Esophagus squamous epithelium (tissue), 5 donors: ENCODE data around the gene ZNF730. TPM values are rescaled to one million over a fixed set of nuclear protein-coding genes. Genes with fewer than 3 reads are reported as not detected.

ENCODE experiments used
- DNase-seq: peaks from one replicate; lab custom pipeline; 2025; lab: John Stamatoyannopoulos, UW
- H3K27ac ChIP-seq, 4 donors: fragments of 200-600 bp; sonication (generic); one replicate each; pipeline ENCODE4 v1.5.1; 2016 to 2019; ENCODE audit warnings: mild to moderate bottlenecking in 1 of 4
- H3K27me3 ChIP-seq, 4 donors: fragments of 200-600 bp; sonication (generic); 1 replicate in 3 of 4; 2 replicates in 1 of 4; pipeline versions ENCODE4 v1.5.1 to v1.6.0; 2017 to 2021; ENCODE audit warnings: antibody characterized with exemption in 1 of 4
- H3K36me3 ChIP-seq, 3 donors: fragments of 200-600 bp; sonication (generic); one replicate each; pipeline ENCODE4 v1.5.1; 2016 to 2019
- H3K4me1 ChIP-seq, 3 donors: fragments of 200-600 bp; sonication (generic); one replicate each; pipeline ENCODE4 v1.5.1; 2017 to 2019
- H3K4me3 ChIP-seq, 4 donors: fragments of 200-600 bp; sonication (generic); 1 replicate in 3 of 4; 2 replicates in 1 of 4; pipeline ENCODE4 v1.5.1; 2016 to 2019; ENCODE audit warnings: mild to moderate bottlenecking in 2 of 4, moderate library complexity in 1 of 4
- H3K9me3 ChIP-seq, 3 donors: fragments of 200-600 bp; sonication (generic); one replicate each; pipeline ENCODE4 v1.5.1; 2016 to 2019
- POLR2A ChIP-seq, 4 donors: fragments of 450-650 bp; IDR thresholded peaks; one replicate each; pipeline ENCODE4 v1.6.1; 2017; ENCODE audit warnings: antibody characterized with exemption in 4 of 4, mild to moderate bottlenecking in 4 of 4, moderate library complexity in 3 of 4
- WGBS, 2 donors: methylation state at CpG; one replicate each; pipeline ENCODE4 v1.1.5; 2018; 5-methylcytosine and 5-hydroxymethylcytosine counted together
- intact Hi-C: fragments of 100-400 bp; cut with DNase I; formaldehyde crosslinking; loops from one replicate; pipeline ENCODE4 v1.15.0; 2022
- total RNA-seq, 4 donors: library from RNA; depleted of rRNA; stranded (reverse); fragments of >200 nt; gene quantifications; one replicate each; pipeline ENCODE4 v1.1.0, GENCODE V29; 2016
- TF ChIP-seq, protein P1 (sequence below), 6 experiments: fragments of 450-650 bp in 4 of 6; fragments of 200-600 bp in 2 of 6; sonication (generic) in 2 of 6; IDR thresholded peaks; one replicate each; pipeline ENCODE4 v1.5.1; 2016 to 2019; ENCODE audit warnings: antibody characterized with exemption in 6 of 6, mild to moderate bottlenecking in 4 of 6, moderate library complexity in 4 of 6
- donor health status: DM: yes; HTN: yes; CAD: no.

ZNF730 gene
- total RNA-seq, 4 donors from 2014 or later: not detected

- Histone ChIP-seq H3K9me3 (peaks cover 0 to 67% (median 22%) of the 10 kb centered on the region in 3 donors), H3K36me3 (peaks cover 0 to 10% (median 0%) of the 10 kb centered on the region in 3 donors), H3K4me1 (no peaks in the 10 kb centered on the region), H3K27me3 (no peaks in the 10 kb centered on the region), H3K4me3 (no peak overlapping the region), H3K27ac (no peak overlapping the region)
- TF ChIP-seq POLR2A (IDR thresholded peaks at IDR 0.05): no peak
- TF ChIP-seq, protein P1, sequence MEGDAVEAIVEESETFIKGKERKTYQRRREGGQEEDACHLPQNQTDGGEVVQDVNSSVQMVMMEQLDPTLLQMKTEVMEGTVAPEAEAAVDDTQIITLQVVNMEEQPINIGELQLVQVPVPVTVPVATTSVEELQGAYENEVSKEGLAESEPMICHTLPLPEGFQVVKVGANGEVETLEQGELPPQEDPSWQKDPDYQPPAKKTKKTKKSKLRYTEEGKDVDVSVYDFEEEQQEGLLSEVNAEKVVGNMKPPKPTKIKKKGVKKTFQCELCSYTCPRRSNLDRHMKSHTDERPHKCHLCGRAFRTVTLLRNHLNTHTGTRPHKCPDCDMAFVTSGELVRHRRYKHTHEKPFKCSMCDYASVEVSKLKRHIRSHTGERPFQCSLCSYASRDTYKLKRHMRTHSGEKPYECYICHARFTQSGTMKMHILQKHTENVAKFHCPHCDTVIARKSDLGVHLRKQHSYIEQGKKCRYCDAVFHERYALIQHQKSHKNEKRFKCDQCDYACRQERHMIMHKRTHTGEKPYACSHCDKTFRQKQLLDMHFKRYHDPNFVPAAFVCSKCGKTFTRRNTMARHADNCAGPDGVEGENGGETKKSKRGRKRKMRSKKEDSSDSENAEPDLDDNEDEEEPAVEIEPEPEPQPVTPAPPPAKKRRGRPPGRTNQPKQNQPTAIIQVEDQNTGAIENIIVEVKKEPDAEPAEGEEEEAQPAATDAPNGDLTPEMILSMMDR (IDR thresholded peaks at IDR 0.05): no peak
- intact Hi-C loops: no loop called here
- WGBS, 2 donors: 88 to 95% methylated on average over 6 to 9 of the region's 9 CpGs
- DNase-seq: no peak
Observed at GRCh38 chr19:23093832-23094231, 23.0 kb upstream of the ZNF730 start.

GRCh38 chr19:23095418-23095817, 21.4 kb upstream of the ZNF730 start:
- H3K27me3 ChIP-seq: no peaks in the 10 kb centered on the region
- H3K36me3 ChIP-seq: peaks cover 0 to 10% (median 0%) of the 10 kb centered on the region in 3 donors
- TF ChIP-seq POLR2A (IDR thresholded peaks at IDR 0.05): no peak
- WGBS, 2 donors: 36 to 67% methylated on average over 1 of the region's 1 CpG
- no peak overlapping the region for H3K4me3 ChIP-seq
- H3K9me3 ChIP-seq: peaks cover 0 to 52% (median 21%) of the 10 kb centered on the region in 3 donors
- DNase-seq: no peak
- H3K27ac ChIP-seq: no peak overlapping the region
- intact Hi-C loops: no loop called here
- no peaks in the 10 kb centered on the region for H3K4me1 ChIP-seq

DNA sequence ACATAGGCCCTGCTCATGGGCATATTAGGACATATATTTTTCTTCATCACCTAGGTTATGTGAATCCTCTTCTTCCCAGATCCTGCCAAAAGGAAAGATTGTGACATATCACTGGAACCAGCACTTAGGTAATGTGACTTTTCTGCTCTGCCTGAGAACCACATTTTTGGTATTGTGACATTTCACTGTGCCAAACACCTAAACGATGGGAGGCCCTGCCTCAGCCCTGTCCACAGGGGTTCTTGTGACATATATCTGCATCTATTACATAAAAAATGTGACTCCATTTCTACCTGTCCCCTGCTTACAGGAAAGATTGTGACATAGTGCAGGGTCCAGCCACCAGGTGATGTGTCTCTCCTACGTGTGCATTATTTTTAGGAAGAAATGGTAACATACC, 18.5 kb upstream of the ZNF730 start:
- Histone ChIP-seq H3K4me1 (no peaks in the 10 kb centered on the region), H3K27me3 (no peaks in the 10 kb centered on the region), H3K27ac (no peak overlapping the region), H3K4me3 (no peak overlapping the region), H3K36me3 (peaks cover 0 to 10% (median 0%) of the 10 kb centered on the region in 3 donors), H3K9me3 (peaks cover 0 to 23% (median 10%) of the 10 kb centered on the region in 3 donors)
- TF ChIP-seq, protein P1 (IDR thresholded peaks at IDR 0.05): no peak
- TF ChIP-seq POLR2A (IDR thresholded peaks at IDR 0.05): no peak
- intact Hi-C loops: no loop called here
- no peak for DNase-seq
- 78 to 83% methylated on average over 2 of the region's 2 CpGs for WGBS, 2 donors

- no peak for DNase-seq
- Histone ChIP-seq H3K27me3 (no peaks in the 10 kb centered on the region), H3K4me1 (no peaks in the 10 kb centered on the region), H3K27ac (no peak overlapping the region), H3K36me3 (peaks cover 0 to 10% (median 0%) of the 10 kb centered on the region in 3 donors), H3K4me3 (no peak overlapping the region), H3K9me3 (peaks cover 0 to 16% (median 6%) of the 10 kb centered on the region in 3 donors)
- intact Hi-C loops: no loop called here
- 89 to 92% methylated on average over 3 to 4 of the region's 4 CpGs for WGBS, 2 donors
- TF ChIP-seq POLR2A (IDR thresholded peaks at IDR 0.05): no peak
- TF ChIP-seq, protein P1 (IDR thresholded peaks at IDR 0.05): no peak
Observed at GRCh38 chr19:23098988-23099387, 17.8 kb upstream of the ZNF730 start.

- Histone ChIP-seq H3K4me1 (no peaks in the 10 kb centered on the region), H3K9me3 (peaks cover 0 to 8% (median 6%) of the 10 kb centered on the region in 3 donors), H3K27ac (no peak overlapping the region), H3K27me3 (no peaks in the 10 kb centered on the region), H3K36me3 (peaks cover 0 to 10% (median 0%) of the 10 kb centered on the region in 3 donors), H3K4me3 (no peak overlapping the region)
- WGBS, 2 donors: 87 to 96% methylated on average over 6 to 7 of the region's 7 CpGs
- no peak for TF ChIP-seq POLR2A (IDR thresholded peaks at IDR 0.05)
- TF ChIP-seq, protein P1 (IDR thresholded peaks at IDR 0.05): no peak
- no peak for DNase-seq
- intact Hi-C loops: no loop called here
Observed at GRCh38 chr19:23099966-23100365, 16.9 kb upstream of the ZNF730 start.

GRCh38 chr19:23101241-23101640, 15.6 kb upstream of the ZNF730 start:
- 73 to 79% methylated on average over 3 to 4 of the region's 4 CpGs for WGBS, 2 donors
- no peak overlapping the region for H3K4me3 ChIP-seq

More at GRCh38 chr19:23101241-23101640, 15.6 kb upstream of the ZNF730 start:
- no peaks in the 10 kb centered on the region for H3K36me3 ChIP-seq
- TF ChIP-seq, protein P1 (IDR thresholded peaks at IDR 0.05): no peak
- TF ChIP-seq POLR2A (IDR thresholded peaks at IDR 0.05): no peak
- H3K9me3 ChIP-seq: peaks cover 0 to 6% (median 5%) of the 10 kb centered on the region in 3 donors
- no peaks in the 10 kb centered on the region for H3K4me1 ChIP-seq
- no peak overlapping the region for H3K27ac ChIP-seq
- DNase-seq: no peak
- H3K27me3 ChIP-seq: no peaks in the 10 kb centered on the region
- intact Hi-C loops: no loop called here
